Mesenchymal stem cell (in vitro differentiated cells and primary cell): ENCODE results near the gene AMPH.

ENCODE experiments used
- DNase-seq: peaks from one replicate; pipeline ENCODE4 v3.0.0-alpha.2; 2013
- H2AFZ ChIP-seq: one replicate; pipeline ENCODE4 v1.6.1; 2013; ENCODE audit warnings: low read depth, mild to moderate bottlenecking, control low read depth, inconsistent platforms, low read length, moderate library complexity
- H2AK5ac ChIP-seq: 2 replicates; pipeline ENCODE4 v1.6.1; 2013; ENCODE audit warnings: low read length, moderate library complexity, mild to moderate bottlenecking, inconsistent platforms; ENCODE audit not compliant: severe bottlenecking
- H2BK120ac ChIP-seq: one replicate; pipeline ENCODE4 v1.6.1; 2013; ENCODE audit warnings: low read depth, mild to moderate bottlenecking, inconsistent platforms, low read length, moderate library complexity
- H2BK12ac ChIP-seq, 2 experiments: one replicate each; pipeline ENCODE4 v1.6.1; 2013; ENCODE audit warnings: inconsistent platforms in 2 of 2, low read length in 2 of 2, mild to moderate bottlenecking in 2 of 2, moderate library complexity in 2 of 2, control low read depth in 1 of 2
- H2BK15ac ChIP-seq: one replicate; pipeline ENCODE4 v1.6.1; 2013; ENCODE audit warnings: mild to moderate bottlenecking, low read depth, inconsistent platforms; ENCODE audit not compliant: poor library complexity, severe bottlenecking
- H2BK5ac ChIP-seq: 2 replicates; pipeline ENCODE4 v1.6.1; 2013; ENCODE audit warnings: low read depth, mild to moderate bottlenecking, low read length, control low read depth, inconsistent platforms; ENCODE audit not compliant: poor library complexity, severe bottlenecking
- H3K14ac ChIP-seq, 2 experiments: one replicate each; pipeline ENCODE4 v1.6.1; 2013; ENCODE audit warnings: inconsistent platforms in 2 of 2, low read length in 2 of 2, control low read depth in 1 of 2, mild to moderate bottlenecking in 1 of 2, moderate library complexity in 1 of 2
- H3K18ac ChIP-seq, 2 experiments: one replicate each; pipeline ENCODE4 v1.6.1; 2013; ENCODE audit warnings: inconsistent platforms in 2 of 2, low read length in 2 of 2, control low read depth in 1 of 2, low read depth in 1 of 2, mild to moderate bottlenecking in 1 of 2
- H3K23ac ChIP-seq, 2 experiments: one replicate each; pipeline ENCODE4 v1.6.1; 2013; ENCODE audit warnings: inconsistent platforms in 2 of 2, low read length in 2 of 2, mild to moderate bottlenecking in 2 of 2, moderate library complexity in 2 of 2, control low read depth in 1 of 2
- H3K27ac ChIP-seq: 2 replicates; pipeline ENCODE4 v1.5.1; 2013; ENCODE audit warnings: mild to moderate bottlenecking, moderate library complexity, low read length, control low read depth, inconsistent platforms; ENCODE audit not compliant: poor library complexity, severe bottlenecking
- H3K27me3 ChIP-seq, 2 experiments: 2 replicates each; pipeline versions ENCODE4 v1.6.1 to v1.7.0; 2013; ENCODE audit warnings: low read length in 2 of 2, mild to moderate bottlenecking in 2 of 2, moderate library complexity in 2 of 2, control low read depth in 1 of 2, inconsistent platforms in 1 of 2; ENCODE audit not compliant: control insufficient read depth in 1 of 2, insufficient read depth in 1 of 2
- H3K36me3 ChIP-seq, 2 experiments: 2 replicates each; pipeline versions ENCODE4 v1.6.1 to v1.7.0; 2013; ENCODE audit warnings: low read length in 2 of 2, control low read depth in 1 of 2, inconsistent platforms in 1 of 2, low read depth in 1 of 2, mild to moderate bottlenecking in 1 of 2; ENCODE audit not compliant: insufficient read depth in 2 of 2, control insufficient read depth in 1 of 2
- H3K4ac ChIP-seq, 2 experiments: one replicate each; pipeline ENCODE4 v1.6.1; 2013; ENCODE audit warnings: inconsistent platforms in 2 of 2, low read length in 2 of 2, mild to moderate bottlenecking in 2 of 2, moderate library complexity in 2 of 2, control low read depth in 1 of 2, low read depth in 1 of 2
- H3K4me1 ChIP-seq: 2 replicates; pipeline ENCODE4 v1.6.1; 2013; ENCODE audit warnings: low read depth, low read length, control low read depth; ENCODE audit not compliant: control insufficient read depth, insufficient read depth
- H3K4me2 ChIP-seq: 2 replicates; pipeline ENCODE4 v1.6.1; 2013; ENCODE audit warnings: low read length, mild to moderate bottlenecking, inconsistent platforms; ENCODE audit not compliant: poor library complexity, severe bottlenecking
- H3K4me3 ChIP-seq, 2 experiments: 2 replicates each; pipeline versions ENCODE4 v1.5.1 to v1.7.0; 2013; ENCODE audit warnings: low read length in 2 of 2, mild to moderate bottlenecking in 2 of 2, control low read depth in 1 of 2, low read depth in 1 of 2; ENCODE audit not compliant: insufficient read depth in 1 of 2
- H3K79me1 ChIP-seq: replicated peaks from 2 replicates; pipeline ENCODE4 v1.6.1; 2013; ENCODE audit warnings: mild to moderate bottlenecking, control low read depth, low read length, inconsistent platforms; ENCODE audit not compliant: poor library complexity, severe bottlenecking
- H3K9ac ChIP-seq: 2 replicates; pipeline ENCODE4 v1.7.0; 2013; ENCODE audit warnings: mild to moderate bottlenecking, low read length, moderate library complexity
- H3K9me3 ChIP-seq: 2 replicates; pipeline ENCODE4 v1.7.0; 2013; ENCODE audit warnings: mild to moderate bottlenecking, low read length; ENCODE audit not compliant: control insufficient read depth
- H4K8ac ChIP-seq: one replicate; pipeline ENCODE4 v1.6.1; 2013; ENCODE audit warnings: inconsistent platforms, mild to moderate bottlenecking, low read length, moderate library complexity
- H4K91ac ChIP-seq: one replicate; pipeline ENCODE4 v1.6.1; 2013; ENCODE audit warnings: mild to moderate bottlenecking, low read length, inconsistent platforms
- WGBS: methylation state at CpG from one replicate; pipeline ENCODE4 v1.1.7; 2013; ENCODE audit warnings: mixed read lengths; 5-methylcytosine and 5-hydroxymethylcytosine counted together

AMPH gene

GRCh38 chr7:38675494-38676106 lies 44.4 kb upstream of the AMPH start:
- Histone ChIP-seq H3K27me3 (no peaks in the 10 kb centered on the region), H2AK5ac (no peak overlapping the region), H3K4me1 (no peaks in the 10 kb centered on the region), H3K4me2 (no peak overlapping the region), H2BK12ac (no peak overlapping the region), H3K18ac (no peak overlapping the region), H2AFZ (no peak overlapping the region), H3K4me3 (no peak overlapping the region), H4K91ac (no peak overlapping the region), H3K9ac (peak overlapping the region; percentile 31), H3K9me3 (no peaks in the 10 kb centered on the region), H3K27ac (no peak overlapping the region), H2BK120ac (no peak overlapping the region), H3K79me1 (no peaks in the 10 kb centered on the region), H3K23ac (no peak overlapping the region), H3K4ac (no peak overlapping the region), H2BK5ac (no peak overlapping the region), H4K8ac (no peak overlapping the region), H2BK15ac (no peak overlapping the region), H3K14ac (no peak overlapping the region), H3K36me3 (no peaks in the 10 kb centered on the region)
- DNase-seq: no peak
- 78% methylated on average over 8 of the region's 8 CpGs for WGBS

GRCh38 chr7:38674513-38674912 lies 43.3 kb upstream of the AMPH start:
- no peak overlapping the region for H2AFZ ChIP-seq
- no peak overlapping the region for H3K18ac ChIP-seq
- H2BK12ac ChIP-seq: no peak overlapping the region
- no peak for DNase-seq
- H2BK15ac ChIP-seq: no peak overlapping the region
- H4K8ac ChIP-seq: no peak overlapping the region
- H3K36me3 ChIP-seq: no peaks in the 10 kb centered on the region
- no peak overlapping the region for H3K23ac ChIP-seq
- no peaks in the 10 kb centered on the region for H3K9me3 ChIP-seq
- H3K27ac ChIP-seq: no peak overlapping the region
- H3K14ac ChIP-seq: no peak overlapping the region
- H2AK5ac ChIP-seq: no peak overlapping the region
- WGBS: 38% methylated on average over 1 of the region's 1 CpG
- H3K4ac ChIP-seq: no peak overlapping the region
- no peak overlapping the region for H2BK5ac ChIP-seq
- H2BK120ac ChIP-seq: no peak overlapping the region
- H3K4me2 ChIP-seq: no peak overlapping the region
- peak overlapping the region in 1 of 2 experiments; percentile 56 for H3K4me3 ChIP-seq
- H3K9ac ChIP-seq: peak overlapping the region; percentile 70
- H4K91ac ChIP-seq: no peak overlapping the region
- H3K27me3 ChIP-seq: no peaks in the 10 kb centered on the region
- no peaks in the 10 kb centered on the region for H3K4me1 ChIP-seq
- no peaks in the 10 kb centered on the region for H3K79me1 ChIP-seq

GRCh38 chr7:38673795-38674194 lies 42.6 kb upstream of the AMPH start:
- H2BK120ac ChIP-seq: no peak overlapping the region
- no peak overlapping the region for H3K18ac ChIP-seq
- H3K9ac ChIP-seq: peak overlapping the region; percentile 70
- no peak overlapping the region for H2AK5ac ChIP-seq
- no peak overlapping the region for H4K91ac ChIP-seq
- H2BK5ac ChIP-seq: no peak overlapping the region
- 69% methylated on average over 3 of the region's 3 CpGs for WGBS
- no peak overlapping the region for H3K4ac ChIP-seq
- H3K14ac ChIP-seq: no peak overlapping the region
- H3K79me1 ChIP-seq: no peaks in the 10 kb centered on the region
- no peak overlapping the region for H2BK15ac ChIP-seq
- H2BK12ac ChIP-seq: no peak overlapping the region
- no peaks in the 10 kb centered on the region for H3K27me3 ChIP-seq
- H3K4me3 ChIP-seq: peak overlapping the region in 1 of 2 experiments; percentile 56
- no peak overlapping the region for H4K8ac ChIP-seq
- peak; percentile 64 for DNase-seq
- H3K4me2 ChIP-seq: no peak overlapping the region
- no peaks in the 10 kb centered on the region for H3K36me3 ChIP-seq
- H2AFZ ChIP-seq: no peak overlapping the region
- no peak overlapping the region for H3K27ac ChIP-seq
- H3K23ac ChIP-seq: no peak overlapping the region
- no peaks in the 10 kb centered on the region for H3K9me3 ChIP-seq
- no peaks in the 10 kb centered on the region for H3K4me1 ChIP-seq

- no peak overlapping the region for H2BK120ac ChIP-seq
- no peak for DNase-seq
- no peak overlapping the region for H2AK5ac ChIP-seq
- no peak overlapping the region for H2BK5ac ChIP-seq
- H3K18ac ChIP-seq: no peak overlapping the region
- no peak overlapping the region for H3K23ac ChIP-seq
- H2AFZ ChIP-seq: no peak overlapping the region
- H4K8ac ChIP-seq: no peak overlapping the region
- H3K14ac ChIP-seq: no peak overlapping the region
- no peak overlapping the region for H2BK15ac ChIP-seq
- H3K27me3 ChIP-seq: no peaks in the 10 kb centered on the region
- WGBS: 76% methylated on average over 11 of the region's 12 CpGs
- no peak overlapping the region for H3K4ac ChIP-seq
- no peak overlapping the region for H4K91ac ChIP-seq
- H3K9me3 ChIP-seq: no peaks in the 10 kb centered on the region
- H3K36me3 ChIP-seq: no peaks in the 10 kb centered on the region
- H3K4me3 ChIP-seq: no peak overlapping the region
- H3K27ac ChIP-seq: no peak overlapping the region
- H3K9ac ChIP-seq: no peak overlapping the region
- no peaks in the 10 kb centered on the region for H3K4me1 ChIP-seq
- H2BK12ac ChIP-seq: no peak overlapping the region
- H3K79me1 ChIP-seq: no peaks in the 10 kb centered on the region
- no peak overlapping the region for H3K4me2 ChIP-seq
Observed at GRCh38 chr7:38671911-38672905, 41.0 kb upstream of the AMPH start.
